HEK293T (cell line): ENCODE measurements around the gene ADAMTS17.

ENCODE experiments used
- ARNT ChIP-seq: fragments of 450-650 bp; IDR thresholded peaks from 2 replicates; pipeline ENCODE4 v1.6.1; 2017; ENCODE audit warnings: mild to moderate bottlenecking
- ELF4 ChIP-seq: fragments of 450-650 bp; IDR thresholded peaks from 2 replicates; pipeline ENCODE4 v1.6.1; 2017; ENCODE audit warnings: antibody characterized with exemption
- FOXA1 ChIP-seq: fragments of 450-650 bp; IDR thresholded peaks from 2 replicates; pipeline ENCODE4 v1.6.1; 2016; ENCODE audit warnings: mild to moderate bottlenecking
- FOXM1 ChIP-seq: fragments of 450-650 bp; IDR thresholded peaks from 2 replicates; pipeline ENCODE4 v1.6.1; 2017; ENCODE audit warnings: mild to moderate bottlenecking, borderline replicate concordance
- SP1 ChIP-seq: fragments of 450-650 bp; IDR thresholded peaks from 2 replicates; pipeline ENCODE4 v1.6.1; 2017

GRCh38 chr15:100020614-100021013 is 321.2 kb downstream of the ADAMTS17 start:
- TF ChIP-seq FOXM1 (no peak), ELF4 (no peak), SP1 (no peak), FOXA1 (no peak), ARNT (no peak)
